HepG2 (cell line): Measurements from ENCODE around the gene ENTREP1. TPM values are rescaled to one million over a fixed set of nuclear protein-coding genes. Genes with fewer than 3 reads are reported as not detected.

Source experiments
- ATAC-seq: fragments of 200-7000 bp; cut with Tn5 transposase; 3 replicates; pipeline ENCODE4 v1.9.1; 2020; ENCODE audit warnings: mild to moderate bottlenecking, moderate library complexity
- BruUV-seq: library from RNA; stranded (reverse); fragments of 400-500 nt; replicated peaks from 2 replicates; lab custom pipeline; 2021; lab: Mats Ljungman, UMichigan
- CTCF ChIA-PET: fragments of 300-600 bp; formaldehyde crosslinking; extraction: SDS; loops from one replicate; lab custom pipeline; 2021; ENCODE audit warnings: low total read pairs, inconsistent platforms, low intra/inter-chr PET ratio; lab: Yijun Ruan, JAX
- POLR2A ChIA-PET: fragments of 350-600 bp; sonication (Branson Sonifier 250); formaldehyde crosslinking; loops from one replicate; lab custom pipeline; 2020; ENCODE audit warnings: antibody characterized with exemption, inconsistent platforms; lab: Yijun Ruan, JAX
- DNase-seq: peaks from one replicate; pipeline ENCODE4 v3.0.0-alpha.2; 2015; ENCODE audit warnings: low spot score
- FAIRE-seq: peaks from 3 replicates; lab custom pipeline; 2011; peaks lifted over from hg19 to GRCh38; lab: Jason Lieb, UNC
- H2AFZ ChIP-seq: one replicate; pipeline ENCODE4 v1.6.1; 2011; ENCODE audit warnings: low read length, inconsistent platforms
- H3K27ac ChIP-seq: fragments of 300-600 bp; 3 replicates; pipeline ENCODE4 v1.8.0; 2011; ENCODE audit warnings: mixed run types, mild to moderate bottlenecking, mixed read lengths, low read length, inconsistent platforms; ENCODE audit not compliant: insufficient read depth; ENCODE audit errors: extremely low read length
- H3K27me3 ChIP-seq, 2 experiments: fragments of 200-600 bp in 1 of 2; 2 replicates in 1 of 2; 3 replicates in 1 of 2; pipeline versions ENCODE4 v1.6.0 to v1.8.0; 2011; ENCODE audit warnings: low read length in 2 of 2, mild to moderate bottlenecking in 2 of 2, moderate library complexity in 2 of 2, inconsistent platforms in 1 of 2; ENCODE audit not compliant: insufficient read depth in 2 of 2, control insufficient read depth in 1 of 2
- H3K36me3 ChIP-seq, 2 experiments: fragments of 200-600 bp in 1 of 2; replicated peaks in 1 of 2; 2 replicates in 1 of 2; 3 replicates in 1 of 2; pipeline versions ENCODE4 v1.5.1 to v1.8.0; 2011; ENCODE audit warnings: low read length in 2 of 2, inconsistent platforms in 1 of 2; ENCODE audit not compliant: insufficient read depth in 2 of 2, control insufficient read depth in 1 of 2
- H3K4me1 ChIP-seq: 2 replicates; pipeline ENCODE4 v1.5.1; 2012; ENCODE audit warnings: low read length, inconsistent platforms; ENCODE audit not compliant: insufficient read depth
- H3K4me2 ChIP-seq: 2 replicates; pipeline ENCODE4 v1.6.0; 2011; ENCODE audit warnings: low read depth, low read length, inconsistent platforms
- H3K4me3 ChIP-seq, 3 experiments: fragments of 200-600 bp in 1 of 3; sonication (generic), shearing (Covaris generic) in 1 of 3; replicated peaks in 1 of 3; 2 replicates each; pipeline ENCODE4 v1.5.1; 2011 to 2016; ENCODE audit warnings: low read length in 3 of 3, inconsistent platforms in 2 of 3, low read depth in 2 of 3, mild to moderate bottlenecking in 2 of 3, control low read depth in 1 of 3, mixed read lengths in 1 of 3; ENCODE audit not compliant: insufficient read depth in 1 of 3
- H3K79me2 ChIP-seq: one replicate; pipeline ENCODE4 v1.6.1; 2011; ENCODE audit warnings: low read length, inconsistent platforms; ENCODE audit not compliant: insufficient read depth
- H3K9ac ChIP-seq: 2 replicates; pipeline ENCODE4 v1.6.0; 2011; ENCODE audit warnings: mild to moderate bottlenecking, low read depth, low read length, inconsistent platforms; ENCODE audit not compliant: insufficient read depth
- H3K9me3 ChIP-seq: 2 replicates; pipeline ENCODE4 v1.5.1; 2012; ENCODE audit warnings: mild to moderate bottlenecking, low read length
- H4K20me1 ChIP-seq: 2 replicates; pipeline ENCODE4 v1.6.0; 2011; ENCODE audit warnings: inconsistent platforms, mild to moderate bottlenecking, low read length, moderate library complexity; ENCODE audit not compliant: insufficient read depth
- CC2D1A ChIP-seq: sonication (generic); formaldehyde crosslinking; IDR thresholded peaks from 2 replicates; pipeline ENCODE4 v1.8.1; 2023; ENCODE audit warnings: mild to moderate bottlenecking, missing genetic modification reagents
- FOXP1 ChIP-seq, 2 experiments: fragments of 450-650 bp in 1 of 2; IDR thresholded peaks; 2 replicates each; pipeline ENCODE4 v1.6.1; 2017 to 2018; ENCODE audit warnings: antibody characterized with exemption in 1 of 2
- KDM6A ChIP-seq: IDR thresholded peaks from 2 replicates; pipeline ENCODE4 v1.6.1; 2016; ENCODE audit warnings: low read depth
- RFX1 ChIP-seq: fragments of 450-650 bp; IDR thresholded peaks from 2 replicates; pipeline ENCODE4 v1.6.1; 2017
- SYNCRIP ChIP-seq: fragments of 200-400 bp; formaldehyde crosslinking; IDR thresholded peaks from 2 replicates; pipeline ENCODE4 v1.6.1; 2018; ENCODE audit warnings: mild to moderate bottlenecking, low read depth, low read length; ENCODE audit not compliant: insufficient read depth
- TIGD3 ChIP-seq: sonication (generic); formaldehyde crosslinking; IDR thresholded peaks from 2 replicates; pipeline ENCODE4 v1.5.1; 2020; ENCODE audit warnings: mild to moderate bottlenecking, missing genetic modification reagents, borderline replicate concordance
- ZBTB8A ChIP-seq: sonication (generic); formaldehyde crosslinking; IDR thresholded peaks from 2 replicates; pipeline ENCODE4 v1.4.0; 2020; ENCODE audit warnings: mild to moderate bottlenecking, low read depth, missing genetic modification reagents, borderline replicate concordance
- ZNF484 ChIP-seq: sonication (generic); formaldehyde crosslinking; IDR thresholded peaks from 2 replicates; pipeline ENCODE4 v1.5.1; 2020; ENCODE audit warnings: mild to moderate bottlenecking, low read depth, missing genetic modification reagents, borderline replicate concordance
- ZNF777 ChIP-seq: sonication (generic); formaldehyde crosslinking; IDR thresholded peaks from 2 replicates; pipeline ENCODE4 v1.4.0; 2020; ENCODE audit warnings: missing genetic modification reagents
- ZSCAN29 ChIP-seq: sonication (generic); formaldehyde crosslinking; conservative IDR thresholded peaks from 2 replicates; pipeline ENCODE4 v1.4.0; 2020; ENCODE audit warnings: mild to moderate bottlenecking, missing genetic modification reagents
- ZUFSP ChIP-seq: sonication (generic); formaldehyde crosslinking; IDR thresholded peaks from 2 replicates; pipeline ENCODE4 v1.9.0; 2021; ENCODE audit warnings: missing genetic modification reagents, mild to moderate bottlenecking, borderline replicate concordance
- WGBS: methylation state at CpG from one replicate; pipeline ENCODE4 v1.1.6; 2017; ENCODE audit warnings: low lambda C conversion rate; 5-methylcytosine and 5-hydroxymethylcytosine counted together
- in situ Hi-C: cut with HindIII; loops from 2 replicates; pipeline ENCODE4 v1.10.0; 2017; ENCODE audit warnings: low pct_unique_long_range_greater_than_20kb; ENCODE audit not compliant: extremely low pct_ligation_motif_present
- intact Hi-C: fragments of 100-400 bp; cut with micrococcal nuclease; formaldehyde crosslinking; loops from one replicate; pipeline ENCODE4 v1.10.0; 2022; ENCODE audit not compliant: unreplicated experiment
- polyA plus RNA-seq, 8 experiments: library from polyadenylated mRNA; depleted of rRNA in 3 of 8; stranded (reverse) in 7 of 8; unstranded in 1 of 8; fragments of >200 nt; fragmentation: Illumina TruSeq in 4 of 8; extraction: Trizol in 4 of 8; gene quantifications; 2 replicates each; pipeline versions ENCODE4 v1.2.1 to v1.2.3, GENCODE V29; 2011 to 2016; ENCODE audit warnings: low read depth in 4 of 8, missing spikeins in 1 of 8, mixed read lengths in 1 of 8; ENCODE audit not compliant: insufficient read depth in 1 of 8
- total RNA-seq, 5 experiments: library from RNA; depleted of rRNA; stranded (reverse); fragments of >200 nt; fragmentation: Illumina TruSeq; extraction: Trizol; gene quantifications; 2 replicates each; pipeline ENCODE4 v1.2.3, GENCODE V29; 2016; ENCODE audit warnings: low read depth in 1 of 5
- TF ChIP-seq, protein P1 (sequence below): sonication (generic); formaldehyde crosslinking; IDR thresholded peaks from 2 replicates; pipeline ENCODE4 v1.4.0; 2020; ENCODE audit warnings: missing genetic modification reagents, borderline replicate concordance

The ENTREP1 gene
- total and polyA plus RNA-seq, 2 of the 13 experiments (the other 11 are each of a cell fraction or from before 2014, with no cell fraction given) = not detected

- Histone ChIP-seq H2AFZ (no peak overlapping the region), H3K36me3 (no peaks in the 10 kb centered on the region), H3K27me3 (no peaks in the 10 kb centered on the region)
- FAIRE-seq = no peak
- ChIA-PET POLR2A (no interaction called here), CTCF (no interaction called here)
- TF ChIP-seq SYNCRIP = no peak
- TF ChIP-seq FOXP1 (IDR thresholded peaks at IDR 0.05) = no peak
- TF ChIP-seq FOXP1 (CRISPR knock-in tag; IDR thresholded peaks at IDR 0.05) = no peak
- TF ChIP-seq, all 625 proteins: peak for 0
- DNase-seq = no peak
- intact Hi-C loops = no loop called here
- 14% methylated on average over 2 of the region's 2 CpGs for WGBS
- no peak for ATAC-seq
- in situ Hi-C loops = no loop called here
- BruUV-seq = no TSS peak
- Histone ChIP-seq H4K20me1 (no peaks in the 10 kb centered on the region), H3K4me2 (no peak overlapping the region), H3K9me3 (no peaks in the 10 kb centered on the region), H3K4me3 (no peak overlapping the region), H3K79me2 (no peaks in the 10 kb centered on the region), H3K9ac (no peak overlapping the region), H3K27ac (no peak overlapping the region), H3K4me1 (no peaks in the 10 kb centered on the region)
Measured at GRCh38 chr9:69370430-69370829, 45.4 kb downstream of the ENTREP1 start.

DNA sequence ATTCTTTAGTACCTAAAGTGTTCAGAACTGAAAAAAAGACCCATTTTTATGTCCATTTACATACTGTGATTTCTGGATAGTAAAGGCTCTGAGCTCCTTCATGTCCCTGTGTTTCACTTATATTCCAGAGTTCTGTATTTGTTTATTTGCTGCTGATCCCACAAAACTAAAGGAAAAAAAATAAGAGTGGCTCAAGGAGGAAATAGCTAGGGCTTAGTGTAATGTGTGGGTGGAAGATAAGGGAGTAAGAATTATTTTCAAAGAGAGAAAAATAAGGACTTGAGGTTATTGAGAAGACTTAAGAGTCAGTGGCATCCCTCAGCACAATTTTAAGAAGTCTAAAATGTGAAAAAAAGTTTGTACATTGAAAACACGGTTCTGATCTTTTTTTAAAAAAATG, 46.0 kb downstream of the ENTREP1 start:
- BruUV-seq = no TSS peak
- Histone ChIP-seq H3K4me1 (no peaks in the 10 kb centered on the region), H3K27ac (no peak overlapping the region), H3K27me3 (no peaks in the 10 kb centered on the region; a peak in 1 of 5 replicates), H3K9ac (no peak overlapping the region), H3K79me2 (no peaks in the 10 kb centered on the region), H3K36me3 (no peaks in the 10 kb centered on the region), H3K4me2 (no peak overlapping the region), H2AFZ (no peak overlapping the region), H3K4me3 (no peak overlapping the region), H4K20me1 (no peaks in the 10 kb centered on the region), H3K9me3 (no peaks in the 10 kb centered on the region)
- DNase-seq (no peak), ATAC-seq (no peak), FAIRE-seq (no peak)
- in situ Hi-C loops = no loop called here
- ChIA-PET POLR2A (no interaction called here), CTCF (no interaction called here)
- intact Hi-C loops = no loop called here
- 0% methylated on average over 1 of the region's 1 CpG for WGBS
- no peak for TF ChIP-seq ZUFSP (CRISPR knock-in tag)
- no peak for TF ChIP-seq ZSCAN29
- no peak for TF ChIP-seq ZNF484 (CRISPR knock-in tag)
- TF ChIP-seq, protein P1, sequence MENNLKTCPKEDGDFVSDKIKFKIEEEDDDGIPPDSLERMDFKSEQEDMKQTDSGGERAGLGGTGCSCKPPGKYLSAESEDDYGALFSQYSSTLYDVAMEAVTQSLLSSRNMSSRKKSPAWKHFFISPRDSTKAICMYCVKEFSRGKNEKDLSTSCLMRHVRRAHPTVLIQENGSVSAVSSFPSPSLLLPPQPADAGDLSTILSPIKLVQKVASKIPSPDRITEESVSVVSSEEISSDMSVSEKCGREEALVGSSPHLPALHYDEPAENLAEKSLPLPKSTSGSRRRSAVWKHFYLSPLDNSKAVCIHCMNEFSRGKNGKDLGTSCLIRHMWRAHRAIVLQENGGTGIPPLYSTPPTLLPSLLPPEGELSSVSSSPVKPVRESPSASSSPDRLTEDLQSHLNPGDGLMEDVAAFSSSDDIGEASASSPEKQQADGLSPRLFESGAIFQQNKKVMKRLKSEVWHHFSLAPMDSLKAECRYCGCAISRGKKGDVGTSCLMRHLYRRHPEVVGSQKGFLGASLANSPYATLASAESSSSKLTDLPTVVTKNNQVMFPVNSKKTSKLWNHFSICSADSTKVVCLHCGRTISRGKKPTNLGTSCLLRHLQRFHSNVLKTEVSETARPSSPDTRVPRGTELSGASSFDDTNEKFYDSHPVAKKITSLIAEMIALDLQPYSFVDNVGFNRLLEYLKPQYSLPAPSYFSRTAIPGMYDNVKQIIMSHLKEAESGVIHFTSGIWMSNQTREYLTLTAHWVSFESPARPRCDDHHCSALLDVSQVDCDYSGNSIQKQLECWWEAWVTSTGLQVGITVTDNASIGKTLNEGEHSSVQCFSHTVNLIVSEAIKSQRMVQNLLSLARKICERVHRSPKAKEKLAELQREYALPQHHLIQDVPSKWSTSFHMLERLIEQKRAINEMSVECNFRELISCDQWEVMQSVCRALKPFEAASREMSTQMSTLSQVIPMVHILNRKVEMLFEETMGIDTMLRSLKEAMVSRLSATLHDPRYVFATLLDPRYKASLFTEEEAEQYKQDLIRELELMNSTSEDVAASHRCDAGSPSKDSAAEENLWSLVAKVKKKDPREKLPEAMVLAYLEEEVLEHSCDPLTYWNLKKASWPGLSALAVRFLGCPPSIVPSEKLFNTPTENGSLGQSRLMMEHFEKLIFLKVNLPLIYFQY = no peak
- TF ChIP-seq ZNF777 (CRISPR knock-in tag) = no peak
- TF ChIP-seq CC2D1A (CRISPR knock-in tag) = no peak
- TF ChIP-seq TIGD3 = no peak
- TF ChIP-seq ZBTB8A = no peak
- no peak for TF ChIP-seq KDM6A
- no peak for TF ChIP-seq RFX1
